Measurements from ENCODE around the gene SPCS2.

DNA sequence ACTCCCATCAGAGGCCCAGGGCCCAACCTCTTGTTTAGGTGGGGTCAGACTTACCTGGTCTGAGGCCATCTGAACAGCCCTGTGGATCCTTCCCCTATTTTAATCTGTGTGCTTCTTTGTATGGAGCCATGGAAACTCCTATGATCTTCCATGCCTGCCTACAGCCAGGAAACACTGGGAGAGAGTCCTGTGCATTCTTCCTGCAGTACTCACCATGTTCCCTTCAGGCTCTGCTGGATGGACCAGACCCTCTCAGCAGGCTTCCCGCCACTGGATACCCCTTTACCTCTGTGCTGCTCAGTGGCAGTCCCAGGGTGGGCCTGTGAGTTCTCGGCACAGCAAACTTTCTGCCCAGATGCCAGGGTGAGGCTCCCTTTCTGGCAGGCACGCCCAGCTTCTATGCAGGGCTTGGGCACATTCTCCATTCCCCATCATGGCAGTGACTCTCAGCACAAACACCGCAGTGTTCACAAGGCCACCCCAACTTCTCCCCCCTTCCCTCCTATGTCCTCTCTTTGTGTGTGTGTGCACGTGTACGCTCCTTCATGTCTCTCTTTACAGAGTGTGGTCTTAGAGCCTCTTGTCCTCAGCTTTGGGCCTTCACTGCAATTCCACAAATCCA, 74.5 kb downstream of the SPCS2 start:
- TF ChIP-seq EZH2 (IDR thresholded peaks at IDR 0.05; ENCODE audit: low read depth), result no peak
- TF ChIP-seq, protein P1, sequence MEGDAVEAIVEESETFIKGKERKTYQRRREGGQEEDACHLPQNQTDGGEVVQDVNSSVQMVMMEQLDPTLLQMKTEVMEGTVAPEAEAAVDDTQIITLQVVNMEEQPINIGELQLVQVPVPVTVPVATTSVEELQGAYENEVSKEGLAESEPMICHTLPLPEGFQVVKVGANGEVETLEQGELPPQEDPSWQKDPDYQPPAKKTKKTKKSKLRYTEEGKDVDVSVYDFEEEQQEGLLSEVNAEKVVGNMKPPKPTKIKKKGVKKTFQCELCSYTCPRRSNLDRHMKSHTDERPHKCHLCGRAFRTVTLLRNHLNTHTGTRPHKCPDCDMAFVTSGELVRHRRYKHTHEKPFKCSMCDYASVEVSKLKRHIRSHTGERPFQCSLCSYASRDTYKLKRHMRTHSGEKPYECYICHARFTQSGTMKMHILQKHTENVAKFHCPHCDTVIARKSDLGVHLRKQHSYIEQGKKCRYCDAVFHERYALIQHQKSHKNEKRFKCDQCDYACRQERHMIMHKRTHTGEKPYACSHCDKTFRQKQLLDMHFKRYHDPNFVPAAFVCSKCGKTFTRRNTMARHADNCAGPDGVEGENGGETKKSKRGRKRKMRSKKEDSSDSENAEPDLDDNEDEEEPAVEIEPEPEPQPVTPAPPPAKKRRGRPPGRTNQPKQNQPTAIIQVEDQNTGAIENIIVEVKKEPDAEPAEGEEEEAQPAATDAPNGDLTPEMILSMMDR (conservative IDR thresholded peaks at IDR 0.05), result no peak
